Right renal pelvis (tissue), 4 donors: ENCODE data around the gene OSGIN1. TPM values are rescaled to one million over a fixed set of nuclear protein-coding genes. Genes with fewer than 3 reads are reported as not detected.
"Not testable (repeated sequence)": the region's sequence is repeated elsewhere in the genome, so short reads cannot be mapped to it uniquely, and the experiment has no call there.

Experiments used
- DNase-seq, 4 donors: peaks; one replicate each; pipeline ENCODE4 v3.0.0-alpha.2; 2013; ENCODE audit warnings: low read depth in 4 of 4, low spot score in 3 of 4, missing footprints in 1 of 4
- polyA plus RNA-seq, 4 donors: library from polyadenylated mRNA; unstranded; fragments of 120-200 nt; gene quantifications; one replicate each; pipeline ENCODE4 v1.2.1, GENCODE V29; 2013; ENCODE audit not compliant: insufficient read length in 4 of 4

The OSGIN1 gene
- polyA plus RNA-seq, 4 donors, result 0.51 to 0.68 (median 0.59) TPM

- DNase-seq, result no peak
Measured at GRCh38 chr16:83940119-83940518, 12.9 kb upstream of the OSGIN1 start.

GRCh38 chr16:83940630-83941378 is 12.2 kb upstream of the OSGIN1 start:
- no peak for DNase-seq

GRCh38 chr16:83941546-83941945 is 11.5 kb upstream of the OSGIN1 start:
- not testable (repeated sequence) for DNase-seq

- DNase-seq, result no peak
Measured at GRCh38 chr16:83942074-83942473, 11.0 kb upstream of the OSGIN1 start.

- no peak for DNase-seq
Measured at GRCh38 chr16:83942815-83943515, 10.1 kb upstream of the OSGIN1 start.

- DNase-seq, result no peak
Measured at GRCh38 chr16:83943516-83944050, 9.5 kb upstream of the OSGIN1 start.

- no peak for DNase-seq
Measured at GRCh38 chr16:83945587-83945986, 7.5 kb upstream of the OSGIN1 start.

GRCh38 chr16:83946154-83946780 is 6.8 kb upstream of the OSGIN1 start:
- no peak for DNase-seq

- DNase-seq, result no peak
Measured at GRCh38 chr16:83946781-83947566, 6.1 kb upstream of the OSGIN1 start.

GRCh38 chr16:83947642-83948234 is 5.3 kb upstream of the OSGIN1 start:
- DNase-seq, result no peak

GRCh38 chr16:83948914-83949723 is 3.9 kb upstream of the OSGIN1 start:
- DNase-seq, result no peak

GRCh38 chr16:83949724-83950001 is 3.4 kb upstream of the OSGIN1 start:
- no peak for DNase-seq

- DNase-seq, result not testable (repeated sequence)
Measured at GRCh38 chr16:83950862-83951399, 2.1 kb upstream of the OSGIN1 start.

- no peak for DNase-seq
Measured at GRCh38 chr16:83951544-83951943, 1.5 kb upstream of the OSGIN1 start.

GRCh38 chr16:83952587-83952939 is 477 bp upstream of the OSGIN1 start:
- no peak for DNase-seq

- DNase-seq, result no peak
Measured at GRCh38 chr16:83953796-83954576, 946 bp downstream of the OSGIN1 start.

- DNase-seq, result no peak
Measured at GRCh38 chr16:83954577-83955016, 1.6 kb downstream of the OSGIN1 start.
